Measurements from ENCODE around the gene MSRB3. TPM values are rescaled to one million over a fixed set of nuclear protein-coding genes. Genes with fewer than 3 reads are reported as not detected.

Gene MSRB3
- total RNA-seq, 1 donor from 2014 or later: 3.7 TPM

DNA sequence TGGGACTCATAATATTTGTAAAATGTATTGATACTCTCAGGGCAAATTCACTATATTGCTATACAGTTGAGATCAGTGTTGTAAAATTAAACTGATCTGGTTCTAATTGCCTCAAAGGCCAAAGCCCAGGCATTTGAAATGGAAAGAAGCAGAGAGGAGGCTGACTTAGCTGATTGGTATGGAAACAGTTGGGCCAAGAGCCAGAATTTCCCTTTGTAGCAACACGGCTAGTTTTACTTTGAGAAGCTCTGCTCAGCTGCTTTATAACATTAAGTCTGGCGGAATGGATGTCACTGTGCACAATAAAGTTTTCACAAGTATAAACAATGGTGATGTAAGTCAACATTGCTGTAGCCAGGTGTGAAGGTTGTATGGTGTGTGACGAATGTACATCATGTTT lies 186.4 kb downstream of the MSRB3 start:
- Histone ChIP-seq H3K27ac (no peak overlapping the region), H3K4me2 (no peak overlapping the region), H3K4me1 (peaks cover 12% of the 10 kb centered on the region), H3K9me3 (ENCODE audit: low read depth) (no peaks in the 10 kb centered on the region), H3K9ac (no peak overlapping the region), H3F3A (ENCODE audit: low read depth) (no peaks in the 10 kb centered on the region), H3K36me3 (no peaks in the 10 kb centered on the region), H3K4me3 (no peak overlapping the region), H3K27me3 (no peaks in the 10 kb centered on the region), H4K20me1 (ENCODE audit: low read depth) (no peaks in the 10 kb centered on the region), H3K79me2 (ENCODE audit: low read depth) (no peaks in the 10 kb centered on the region), H2AFZ (replicated peaks) (no peak overlapping the region)
- Mint-ChIP-seq H3K9me3 (no peaks in the 10 kb centered on the region), H3K27me3 (ENCODE audit: insufficient read depth, low read depth) (no peaks in the 10 kb centered on the region), H3K36me3 (peaks cover 6% of the 10 kb centered on the region), H3K27ac (no peak overlapping the region), H3K4me1 (peaks cover 4% of the 10 kb centered on the region), H3K4me3 (no peak overlapping the region)
- TF ChIP-seq, protein P1, sequence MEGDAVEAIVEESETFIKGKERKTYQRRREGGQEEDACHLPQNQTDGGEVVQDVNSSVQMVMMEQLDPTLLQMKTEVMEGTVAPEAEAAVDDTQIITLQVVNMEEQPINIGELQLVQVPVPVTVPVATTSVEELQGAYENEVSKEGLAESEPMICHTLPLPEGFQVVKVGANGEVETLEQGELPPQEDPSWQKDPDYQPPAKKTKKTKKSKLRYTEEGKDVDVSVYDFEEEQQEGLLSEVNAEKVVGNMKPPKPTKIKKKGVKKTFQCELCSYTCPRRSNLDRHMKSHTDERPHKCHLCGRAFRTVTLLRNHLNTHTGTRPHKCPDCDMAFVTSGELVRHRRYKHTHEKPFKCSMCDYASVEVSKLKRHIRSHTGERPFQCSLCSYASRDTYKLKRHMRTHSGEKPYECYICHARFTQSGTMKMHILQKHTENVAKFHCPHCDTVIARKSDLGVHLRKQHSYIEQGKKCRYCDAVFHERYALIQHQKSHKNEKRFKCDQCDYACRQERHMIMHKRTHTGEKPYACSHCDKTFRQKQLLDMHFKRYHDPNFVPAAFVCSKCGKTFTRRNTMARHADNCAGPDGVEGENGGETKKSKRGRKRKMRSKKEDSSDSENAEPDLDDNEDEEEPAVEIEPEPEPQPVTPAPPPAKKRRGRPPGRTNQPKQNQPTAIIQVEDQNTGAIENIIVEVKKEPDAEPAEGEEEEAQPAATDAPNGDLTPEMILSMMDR (IDR thresholded peaks at IDR 0.05): no peak
- TF ChIP-seq EZH2 (IDR thresholded peaks at IDR 0.05): no peak
- no peak for TF ChIP-seq EZH2phosphoT487 (IDR thresholded peaks at IDR 0.05)
- DNase-seq (ENCODE audit: low spot score): no peak

DNA sequence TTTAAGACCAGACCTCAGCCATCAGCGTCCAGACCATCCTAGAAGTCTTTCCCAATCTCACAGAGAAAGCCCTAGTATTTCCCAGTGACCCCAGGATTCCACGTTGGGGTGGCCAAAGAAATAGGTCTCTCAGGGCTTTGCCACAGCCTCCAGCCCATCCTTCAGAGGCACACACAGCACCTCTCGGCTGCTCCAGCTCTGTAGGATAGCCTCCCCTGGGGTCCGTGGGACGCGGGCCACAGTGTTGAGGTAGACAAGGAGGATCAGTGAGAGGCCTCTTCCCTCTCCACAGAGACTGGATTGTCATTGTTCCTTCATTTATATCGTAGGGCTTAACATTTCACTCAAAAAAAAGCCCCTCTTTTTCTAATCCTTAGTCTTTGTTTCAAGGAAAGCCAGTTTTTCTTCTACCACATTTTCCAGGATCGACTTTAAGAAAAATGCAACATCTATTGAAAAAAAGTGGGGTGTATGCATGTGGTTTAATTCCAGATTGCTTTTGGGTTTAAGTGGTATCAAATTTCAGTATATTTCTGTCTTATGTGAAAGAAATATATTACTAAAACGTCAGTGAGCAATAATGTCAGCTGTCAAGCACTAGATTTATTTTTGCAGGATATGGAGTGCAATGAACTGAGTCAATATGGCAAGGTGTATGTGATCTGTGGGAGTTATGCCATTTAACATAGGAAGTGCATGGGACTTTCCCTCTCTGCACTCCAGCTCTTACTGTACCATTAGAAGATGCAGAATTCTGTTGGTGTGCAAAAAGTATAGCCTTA lies 187.5 kb downstream of the MSRB3 start:
- no peaks in the 10 kb centered on the region for H4K20me1 ChIP-seq (ENCODE audit: low read depth)
- no peak overlapping the region for H3K4me3 ChIP-seq
- H3K36me3 ChIP-seq: no peaks in the 10 kb centered on the region
- Mint-ChIP-seq H3K4me3 (no peak overlapping the region), H3K4me1 (peaks cover 4% of the 10 kb centered on the region), H3K36me3 (peaks cover 6% of the 10 kb centered on the region), H3K27ac (no peak overlapping the region), H3K27me3 (ENCODE audit: insufficient read depth, low read depth) (no peaks in the 10 kb centered on the region), H3K9me3 (no peaks in the 10 kb centered on the region)
- no peak overlapping the region for H3K9ac ChIP-seq
- H3F3A ChIP-seq (ENCODE audit: low read depth): no peaks in the 10 kb centered on the region
- no peak overlapping the region for H3K27ac ChIP-seq
- H3K27me3 ChIP-seq: no peaks in the 10 kb centered on the region
- DNase-seq (ENCODE audit: low spot score): peak; percentile 10
- no peak overlapping the region for H3K4me2 ChIP-seq
- peaks cover 7% of the 10 kb centered on the region for H3K4me1 ChIP-seq
- no peak overlapping the region for H2AFZ ChIP-seq (replicated peaks)
- no peaks in the 10 kb centered on the region for H3K79me2 ChIP-seq (ENCODE audit: low read depth)
- TF ChIP-seq EZH2 (IDR thresholded peaks at IDR 0.05) (no peak), EZH2phosphoT487 (IDR thresholded peaks at IDR 0.05) (no peak)
- TF ChIP-seq, protein P1 (IDR thresholded peaks at IDR 0.05): no peak
- no peaks in the 10 kb centered on the region for H3K9me3 ChIP-seq (ENCODE audit: low read depth)

DNA sequence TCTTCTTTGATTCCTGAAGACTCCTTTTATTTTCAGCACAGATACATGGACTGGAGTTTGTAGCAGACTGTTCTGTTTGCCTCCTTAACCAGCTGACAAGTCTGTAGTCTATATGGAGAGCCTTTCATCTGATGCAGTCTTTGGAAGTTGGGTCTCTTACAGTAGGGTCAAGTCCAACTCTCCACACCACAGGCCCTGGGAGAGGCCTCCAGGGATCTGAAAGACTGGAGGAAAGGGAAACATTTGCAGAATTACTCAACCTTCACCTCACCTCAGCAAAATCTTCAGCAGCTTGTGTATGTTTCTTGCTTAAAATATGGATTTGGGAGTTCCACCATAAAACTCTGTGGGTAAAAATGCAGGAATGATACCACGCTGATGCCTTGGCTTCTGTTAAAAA lies 188.4 kb downstream of the MSRB3 start:
- Histone ChIP-seq H3K36me3 (no peaks in the 10 kb centered on the region), H2AFZ (replicated peaks) (no peak overlapping the region), H3K4me1 (peaks cover 7% of the 10 kb centered on the region), H3F3A (ENCODE audit: low read depth) (no peaks in the 10 kb centered on the region), H3K4me2 (no peak overlapping the region), H4K20me1 (ENCODE audit: low read depth) (no peaks in the 10 kb centered on the region), H3K79me2 (ENCODE audit: low read depth) (no peaks in the 10 kb centered on the region), H3K9ac (no peak overlapping the region), H3K27ac (no peak overlapping the region), H3K4me3 (no peak overlapping the region), H3K9me3 (ENCODE audit: low read depth) (no peaks in the 10 kb centered on the region), H3K27me3 (no peaks in the 10 kb centered on the region)
- TF ChIP-seq EZH2phosphoT487 (IDR thresholded peaks at IDR 0.05): no peak
- no peak for TF ChIP-seq EZH2 (IDR thresholded peaks at IDR 0.05)
- TF ChIP-seq, protein P1 (IDR thresholded peaks at IDR 0.05): no peak
- no peak for DNase-seq (ENCODE audit: low spot score)
- Mint-ChIP-seq H3K9me3 (no peaks in the 10 kb centered on the region), H3K4me1 (peaks cover 6% of the 10 kb centered on the region), H3K27ac (no peak overlapping the region), H3K4me3 (no peak overlapping the region), H3K27me3 (ENCODE audit: insufficient read depth, low read depth) (no peaks in the 10 kb centered on the region), H3K36me3 (peaks cover 6% of the 10 kb centered on the region)
